Left ventricle myocardium superior (tissue), 1 donor: ENCODE data around the gene RACK1. TPM values are rescaled to one million over a fixed set of nuclear protein-coding genes. Genes with fewer than 3 reads are reported as not detected.

ENCODE experiments used
- ATAC-seq: fragments of 200-7000 bp; cut with Tn5 transposase; one replicate; pipeline ENCODE4 v1.9.1; 2020; ENCODE audit warnings: mild to moderate bottlenecking, moderate library complexity
- DNase-seq: peaks from one replicate; pipeline ENCODE4 v3.0.0-alpha.2; 2020
- intact Hi-C: fragments of 100-400 bp; cut with micrococcal nuclease; formaldehyde crosslinking; loops from one replicate; pipeline ENCODE4 v1.11.0; 2022
- microRNA-seq: library from miRNA; unstranded; fragments of <30 nt; microRNA quantifications from one replicate; pipeline ENCODE4 v1.2.0, GENCODE V29; 2020; ENCODE audit warnings: borderline number of aligned reads
- total RNA-seq: library from RNA; stranded (reverse); fragmentation: NEBNext Ultra II Directional; extraction: Animal tissue kit (Norgen Biotek cat#: 25700); gene quantifications from one replicate; pipeline ENCODE4 v1.2.1, GENCODE V29; 2021
- donor health status: DM: no; HTN: yes; CAD: no; lungs with severe emphysema.

RACK1 gene
- total RNA-seq, 1 donor from 2014 or later = 641 TPM

GRCh38 chr5:181189962-181190710 lies 53.6 kb downstream of the RACK1 start:
- ATAC-seq (no peak), DNase-seq (peak; percentile 56)
- intact Hi-C loops = loop anchor here (10.0 kb wide), 1 partner anchor 55 kb away; the partner anchor contains the start of gene RACK1

GRCh38 chr5:181189363-181189961 lies 54.2 kb downstream of the RACK1 start:
- DNase-seq (peak; percentile 62), ATAC-seq (peak; percentile 2)
- intact Hi-C loops = loop anchor here (10.0 kb wide), 1 partner anchor 55 kb away; the partner anchor contains the start of gene RACK1

- ATAC-seq = peak; percentile 32
- intact Hi-C loops = loop anchor here (10.0 kb wide), 1 partner anchor 56 kb away; the partner anchor contains the start of gene RACK1
These were observed 54.9 kb downstream of the RACK1 start for GRCh38 chr5:181188700-181189362.

GRCh38 chr5:181187500-181188213 lies 56.0 kb downstream of the RACK1 start:
- peak; percentile 84 for DNase-seq
- ATAC-seq = peak; percentile 27
- intact Hi-C loops = loop anchor here (10.0 kb wide), 1 partner anchor 57 kb away; the partner anchor contains the start of gene RACK1

More at GRCh38 chr5:181188700-181189362, 54.9 kb downstream of the RACK1 start:
- peak; percentile 69 for DNase-seq

GRCh38 chr5:181186986-181187499 lies 56.7 kb downstream of the RACK1 start:
- no peak for DNase-seq
- ATAC-seq = no peak
- intact Hi-C loops = loop anchor here (10.0 kb wide), 1 partner anchor 58 kb away; the partner anchor contains the start of gene RACK1

Small RNAs within 50 kb of the gene (microRNA-seq; reads per million reads assigned to microRNA genes)
- gene MIR4638 = not detected

Other genes with a start within 250 kb of the RACK1 start
- 37.8 TPM for gene BTNL9, start 203.6 kb downstream of the RACK1 start, total RNA-seq
- not detected for gene OR2V1, start 112.7 kb downstream of the RACK1 start, total RNA-seq
- gene OR2V2, start 96.3 kb downstream of the RACK1 start, total RNA-seq = not detected
- 20.0 TPM for gene TRIM7, start 38.7 kb downstream of the RACK1 start, total RNA-seq
- gene TRIM41, start 20.6 kb downstream of the RACK1 start, total RNA-seq = 23.7 TPM
- gene TRIM52, start 17.2 kb upstream of the RACK1 start, total RNA-seq = 10.0 TPM
- not detected for gene OR4F3, start 123.4 kb upstream of the RACK1 start, total RNA-seq